Breast epithelium (tissue), 4 donors: ENCODE data around the gene MAPK8IP2. TPM values are rescaled to one million over a fixed set of nuclear protein-coding genes. Genes with fewer than 3 reads are reported as not detected.
A peak's percentile ranks its signal among the peaks of the same experiment; 100 is the strongest.

Source experiments
- DNase-seq, 2 donors: peaks; one replicate each; pipeline ENCODE4 v3.0.0-alpha.2; 2019; ENCODE audit warnings: low spot score in 2 of 2
- H3K27ac ChIP-seq, 2 donors: fragments of 200-600 bp; sonication (generic) in 1 of 2; one replicate each; pipeline ENCODE4 v1.5.1; 2016 to 2019; ENCODE audit warnings: mild to moderate bottlenecking in 1 of 2
- H3K27me3 ChIP-seq, 2 donors: fragments of 200-600 bp; sonication (generic) in 1 of 2; one replicate each; pipeline versions ENCODE4 v1.5.1 to v1.6.0; 2017 to 2019; ENCODE audit warnings: control low read depth in 1 of 2, mild to moderate bottlenecking in 1 of 2
- H3K36me3 ChIP-seq: fragments of 200-600 bp; one replicate; pipeline ENCODE4 v1.5.1; 2019
- H3K4me1 ChIP-seq, 2 donors: fragments of 200-600 bp; sonication (generic); one replicate each; pipeline ENCODE4 v1.5.1; 2016 to 2019; ENCODE audit warnings: control low read depth in 1 of 2
- H3K4me3 ChIP-seq, 3 donors: fragments of 200-600 bp; sonication (generic); 1 replicate in 2 of 3; 2 replicates in 1 of 3; pipeline ENCODE4 v1.5.1; 2016 to 2019; ENCODE audit warnings: mild to moderate bottlenecking in 3 of 3, moderate library complexity in 2 of 3
- H3K9me3 ChIP-seq, 2 donors: fragments of 200-600 bp; sonication (generic) in 1 of 2; one replicate each; pipeline ENCODE4 v1.5.1; 2016 to 2019; ENCODE audit warnings: control low read depth in 1 of 2
- CTCF ChIP-seq, 3 donors: fragments of 450-650 bp; IDR thresholded peaks; one replicate each; pipeline ENCODE4 v1.5.1; 2016 to 2017; ENCODE audit warnings: antibody characterized with exemption in 3 of 3, mild to moderate bottlenecking in 3 of 3, moderate library complexity in 3 of 3
- POLR2A ChIP-seq: fragments of 450-650 bp; IDR thresholded peaks from one replicate; pipeline ENCODE4 v1.6.1; 2016; ENCODE audit warnings: antibody characterized with exemption, mild to moderate bottlenecking, moderate library complexity
- POLR2AphosphoS5 ChIP-seq, 3 donors: sonication (generic); formaldehyde crosslinking; IDR thresholded peaks; one replicate each; pipeline ENCODE4 v1.6.1; 2017; ENCODE audit warnings: antibody characterized with exemption in 3 of 3
- intact Hi-C: fragments of 100-400 bp; cut with DNase I; formaldehyde crosslinking; loops from one replicate; pipeline ENCODE4 v1.15.1; 2023; ENCODE audit warnings: low total_unique reads
- total RNA-seq, 3 donors: library from RNA; depleted of rRNA; stranded (reverse); fragments of >200 nt; gene quantifications; one replicate each; pipeline ENCODE4 v1.1.0, GENCODE V29; 2016

Gene MAPK8IP2
- total RNA-seq, 3 donors from 2014 or later, result 1.9 to 2.2 (median 2.0) TPM

- intact Hi-C loops, result no loop called here
- no peak overlapping the region for H3K4me3 ChIP-seq
- no peaks in the 10 kb centered on the region for H3K9me3 ChIP-seq
- no peaks in the 10 kb centered on the region for H3K4me1 ChIP-seq
- no peak overlapping the region for H3K27ac ChIP-seq
- TF ChIP-seq POLR2A (no peak), CTCF (IDR thresholded peaks at IDR 0.05) (no peak), POLR2AphosphoS5 (IDR thresholded peaks at IDR 0.05) (no peak)
- H3K27me3 ChIP-seq, result no peaks in the 10 kb centered on the region
- peak in 1 of 2 donors; percentile 33 for DNase-seq
- no peaks in the 10 kb centered on the region for H3K36me3 ChIP-seq
Observed at GRCh38 chr22:50610581-50610980, 10.0 kb downstream of the MAPK8IP2 start.

DNA sequence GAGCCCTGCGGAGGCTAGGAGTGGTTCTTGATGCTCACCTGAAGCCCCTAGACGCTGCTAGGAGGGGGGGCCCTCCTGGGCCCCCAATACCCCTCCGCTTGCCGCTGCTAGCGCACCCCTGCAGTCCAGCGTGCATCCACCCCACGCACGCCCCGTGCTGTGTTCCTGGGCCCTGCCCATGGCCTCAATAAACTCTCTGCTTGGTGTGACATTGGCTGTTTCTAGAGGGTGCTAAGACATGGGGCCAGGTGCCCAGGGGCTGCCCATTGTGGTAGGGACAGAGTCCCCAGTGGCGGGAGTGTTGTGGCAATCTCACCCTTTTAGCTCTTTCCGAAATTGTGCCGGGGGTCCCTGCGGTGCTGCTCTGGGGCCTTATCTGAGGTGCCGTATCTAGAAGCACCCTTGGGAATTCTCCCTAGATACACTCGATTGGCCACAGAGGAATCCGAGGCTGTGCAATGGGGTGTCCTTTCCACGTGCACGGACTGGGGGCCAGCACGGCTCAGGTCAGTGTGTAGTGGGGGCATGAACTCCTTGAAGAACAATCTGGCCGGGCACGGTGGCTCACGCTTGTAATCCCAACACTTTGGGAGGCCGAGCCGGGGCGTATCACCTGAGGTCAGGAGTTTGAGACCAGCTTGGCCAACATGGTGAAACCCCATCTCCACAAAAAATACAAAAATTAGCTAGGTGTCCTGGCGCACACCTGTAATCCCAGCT, 10.9 kb downstream of the MAPK8IP2 start:
- no peaks in the 10 kb centered on the region for H3K9me3 ChIP-seq
- H3K27ac ChIP-seq, result no peak overlapping the region
- H3K4me3 ChIP-seq, result no peak overlapping the region
- H3K4me1 ChIP-seq, result no peaks in the 10 kb centered on the region
- TF ChIP-seq POLR2A, result no peak
- no peak for TF ChIP-seq CTCF (IDR thresholded peaks at IDR 0.05)
- TF ChIP-seq POLR2AphosphoS5 (IDR thresholded peaks at IDR 0.05), result no peak
- peak in 1 of 2 donors; percentile 33 for DNase-seq
- no peaks in the 10 kb centered on the region for H3K27me3 ChIP-seq
- no peaks in the 10 kb centered on the region for H3K36me3 ChIP-seq
- intact Hi-C loops, result no loop called here

DNA sequence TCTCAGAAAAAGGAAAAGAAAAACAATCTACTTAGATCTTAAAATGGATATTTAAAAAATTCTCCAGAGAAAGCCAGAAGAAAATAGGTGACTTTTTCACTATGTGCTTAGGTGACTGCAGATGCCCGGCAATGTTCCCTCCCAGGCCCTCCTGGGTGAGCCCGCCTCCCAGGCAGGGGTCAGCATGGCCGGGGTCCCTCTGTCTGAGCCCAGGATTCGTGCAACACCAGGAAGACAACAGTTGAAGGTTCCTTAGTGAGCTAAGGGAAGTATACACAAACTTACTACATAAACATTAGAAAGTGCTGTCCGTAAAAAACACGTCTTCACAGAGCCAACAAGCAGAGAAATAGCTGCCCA, 11.6 kb downstream of the MAPK8IP2 start:
- H3K9me3 ChIP-seq, result no peaks in the 10 kb centered on the region
- H3K4me3 ChIP-seq, result no peak overlapping the region
- H3K27ac ChIP-seq, result no peak overlapping the region
- no peak for DNase-seq
- intact Hi-C loops, result no loop called here
- no peak for TF ChIP-seq POLR2AphosphoS5 (IDR thresholded peaks at IDR 0.05)
- TF ChIP-seq CTCF (IDR thresholded peaks at IDR 0.05), result no peak
- TF ChIP-seq POLR2A, result no peak
- no peaks in the 10 kb centered on the region for H3K27me3 ChIP-seq
- no peaks in the 10 kb centered on the region for H3K4me1 ChIP-seq
- no peaks in the 10 kb centered on the region for H3K36me3 ChIP-seq

- peak in 1 of 2 donors; percentile 46 for DNase-seq
- intact Hi-C loops, result no loop called here
Observed at GRCh38 chr22:50612528-50613221, 12.1 kb downstream of the MAPK8IP2 start.

More at GRCh38 chr22:50612528-50613221, 12.1 kb downstream of the MAPK8IP2 start:
- H3K4me1 ChIP-seq, result no peaks in the 10 kb centered on the region
- TF ChIP-seq POLR2AphosphoS5 (IDR thresholded peaks at IDR 0.05), result no peak
- no peak for TF ChIP-seq POLR2A
- no peak for TF ChIP-seq CTCF (IDR thresholded peaks at IDR 0.05)
- H3K27me3 ChIP-seq, result no peaks in the 10 kb centered on the region
- no peaks in the 10 kb centered on the region for H3K9me3 ChIP-seq
- no peak overlapping the region for H3K27ac ChIP-seq
- no peak overlapping the region for H3K4me3 ChIP-seq
- H3K36me3 ChIP-seq, result no peaks in the 10 kb centered on the region
